GM12878 (cell line): ENCODE measurements around the gene SMIM17. TPM values are rescaled to one million over a fixed set of nuclear protein-coding genes. Genes with fewer than 3 reads are reported as not detected.

Source experiments
- DPF2 ChIP-seq: fragments of 450-650 bp; IDR thresholded peaks from 2 replicates; pipeline ENCODE4 v1.6.1; 2017; ENCODE audit warnings: mild to moderate bottlenecking
- MEF2B ChIP-seq: fragments of 450-650 bp; IDR thresholded peaks from 2 replicates; pipeline ENCODE4 v1.6.1; 2018; ENCODE audit warnings: mild to moderate bottlenecking, moderate library complexity; ENCODE audit not compliant: partially characterized antibody, poor library complexity, severe bottlenecking
- NR2C1 ChIP-seq: fragments of 450-650 bp; IDR thresholded peaks from 2 replicates; pipeline ENCODE4 v1.6.1; 2017; ENCODE audit warnings: antibody characterized with exemption, mild to moderate bottlenecking, moderate library complexity
- REST ChIP-seq: IDR thresholded peaks from 2 replicates; pipeline ENCODE4 v1.6.1; 2012; ENCODE audit warnings: mild to moderate bottlenecking, low read depth, low read length
- ZNF622 ChIP-seq: fragments of 450-650 bp; IDR thresholded peaks from 2 replicates; pipeline ENCODE4 v1.6.1; 2017; ENCODE audit warnings: mild to moderate bottlenecking, inconsistent platforms
- polyA plus RNA-seq, 11 experiments: library from polyadenylated mRNA; depleted of rRNA in 4 of 11; unstranded in 6 of 11; stranded (reverse) in 5 of 11; fragments of >200 nt; fragmentation: Nextera tagmentation in 4 of 11; fragmentation: Illumina TruSeq in 1 of 11; extraction: Ambion mirVana in 4 of 11; extraction: Trizol in 1 of 11; gene quantifications; 1 replicate in 1 of 11; 2 replicates in 10 of 11; pipeline versions ENCODE4 v1.2.1 to v1.2.3, GENCODE V29; 2011 to 2016; ENCODE audit warnings: inconsistent platforms in 2 of 11, missing spikeins in 2 of 11, low read depth in 1 of 11
- total RNA-seq, 4 experiments: library from RNA; depleted of rRNA in 3 of 4; stranded (reverse); fragments of >200 nt in 3 of 4; fragmentation: Illumina TruSeq in 1 of 4; extraction: Trizol in 1 of 4; gene quantifications; 2 replicates each; pipeline versions ENCODE4 v1.2.1 to v1.2.3, GENCODE V29; 2013 to 2021
- TF ChIP-seq, protein P1 (sequence below): fragments of 450-650 bp; IDR thresholded peaks from 2 replicates; pipeline ENCODE4 v1.6.1; 2017; ENCODE audit warnings: mild to moderate bottlenecking, moderate library complexity

Gene SMIM17
- total and polyA plus RNA-seq, 10 of the 15 experiments (the other 5 are each of a cell fraction or from before 2014, with no cell fraction given): 0.07 to 0.23 (median 0.17) TPM; not detected in 6

- TF ChIP-seq NR2C1: no peak
- no peak for TF ChIP-seq ZNF622
- TF ChIP-seq, protein P1, sequence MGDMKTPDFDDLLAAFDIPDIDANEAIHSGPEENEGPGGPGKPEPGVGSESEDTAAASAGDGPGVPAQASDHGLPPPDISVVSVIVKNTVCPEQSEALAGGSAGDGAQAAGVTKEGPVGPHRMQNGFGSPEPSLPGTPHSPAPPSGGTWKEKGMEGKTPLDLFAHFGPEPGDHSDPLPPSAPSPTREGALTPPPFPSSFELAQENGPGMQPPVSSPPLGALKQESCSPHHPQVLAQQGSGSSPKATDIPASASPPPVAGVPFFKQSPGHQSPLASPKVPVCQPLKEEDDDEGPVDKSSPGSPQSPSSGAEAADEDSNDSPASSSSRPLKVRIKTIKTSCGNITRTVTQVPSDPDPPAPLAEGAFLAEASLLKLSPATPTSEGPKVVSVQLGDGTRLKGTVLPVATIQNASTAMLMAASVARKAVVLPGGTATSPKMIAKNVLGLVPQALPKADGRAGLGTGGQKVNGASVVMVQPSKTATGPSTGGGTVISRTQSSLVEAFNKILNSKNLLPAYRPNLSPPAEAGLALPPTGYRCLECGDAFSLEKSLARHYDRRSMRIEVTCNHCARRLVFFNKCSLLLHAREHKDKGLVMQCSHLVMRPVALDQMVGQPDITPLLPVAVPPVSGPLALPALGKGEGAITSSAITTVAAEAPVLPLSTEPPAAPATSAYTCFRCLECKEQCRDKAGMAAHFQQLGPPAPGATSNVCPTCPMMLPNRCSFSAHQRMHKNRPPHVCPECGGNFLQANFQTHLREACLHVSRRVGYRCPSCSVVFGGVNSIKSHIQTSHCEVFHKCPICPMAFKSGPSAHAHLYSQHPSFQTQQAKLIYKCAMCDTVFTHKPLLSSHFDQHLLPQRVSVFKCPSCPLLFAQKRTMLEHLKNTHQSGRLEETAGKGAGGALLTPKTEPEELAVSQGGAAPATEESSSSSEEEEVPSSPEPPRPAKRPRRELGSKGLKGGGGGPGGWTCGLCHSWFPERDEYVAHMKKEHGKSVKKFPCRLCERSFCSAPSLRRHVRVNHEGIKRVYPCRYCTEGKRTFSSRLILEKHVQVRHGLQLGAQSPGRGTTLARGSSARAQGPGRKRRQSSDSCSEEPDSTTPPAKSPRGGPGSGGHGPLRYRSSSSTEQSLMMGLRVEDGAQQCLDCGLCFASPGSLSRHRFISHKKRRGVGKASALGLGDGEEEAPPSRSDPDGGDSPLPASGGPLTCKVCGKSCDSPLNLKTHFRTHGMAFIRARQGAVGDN: no peak
- no peak for TF ChIP-seq DPF2
- TF ChIP-seq MEF2B: no peak
- no peak for TF ChIP-seq REST
Observed at GRCh38 chr19:56608274-56608964, 34.5 kb upstream of the SMIM17 start (continued).
